ENCODE data around the gene KLF14.
"Not testable (repeated sequence)": the region's sequence is repeated elsewhere in the genome, so short reads cannot be mapped to it uniquely, and the experiment has no call there.

The KLF14 gene

GRCh38 chr7:130700760-130701159 is 33.2 kb downstream of the KLF14 start:
- no peaks in the 10 kb centered on the region for H3K4me1 ChIP-seq (ENCODE audit: insufficient read depth, low read length)
- H3K27me3 ChIP-seq (ENCODE audit: insufficient read depth, low read length) = no peaks in the 10 kb centered on the region
- H3K4me3 ChIP-seq (ENCODE audit: low read length) = no peak overlapping the region
- no peak overlapping the region for H2AFZ ChIP-seq (ENCODE audit: low read depth, low read length)
- H3K9me3 ChIP-seq (ENCODE audit: low read length) = no peaks in the 10 kb centered on the region
- H3K36me3 ChIP-seq (ENCODE audit: insufficient read depth, low read length) = no peaks in the 10 kb centered on the region

GRCh38 chr7:130699686-130700085 is 34.3 kb downstream of the KLF14 start:
- no peaks in the 10 kb centered on the region for H3K4me1 ChIP-seq (ENCODE audit: insufficient read depth, low read length)
- H2AFZ ChIP-seq (ENCODE audit: low read depth, low read length) = no peak overlapping the region
- no peaks in the 10 kb centered on the region for H3K9me3 ChIP-seq (ENCODE audit: low read length)
- no peaks in the 10 kb centered on the region for H3K27me3 ChIP-seq (ENCODE audit: insufficient read depth, low read length)
- no peak overlapping the region for H3K4me3 ChIP-seq (ENCODE audit: low read length)
- H3K36me3 ChIP-seq (ENCODE audit: insufficient read depth, low read length) = no peaks in the 10 kb centered on the region

- Histone ChIP-seq H2AFZ (ENCODE audit: low read depth, low read length) (no peak overlapping the region), H3K4me3 (ENCODE audit: low read length) (no peak overlapping the region), H3K9me3 (ENCODE audit: low read length) (no peaks in the 10 kb centered on the region), H3K36me3 (ENCODE audit: insufficient read depth, low read length) (no peaks in the 10 kb centered on the region), H3K4me1 (ENCODE audit: insufficient read depth, low read length) (no peaks in the 10 kb centered on the region), H3K27me3 (ENCODE audit: insufficient read depth, low read length) (no peaks in the 10 kb centered on the region)
Observed at GRCh38 chr7:130697820-130698219, 36.2 kb downstream of the KLF14 start.

- Histone ChIP-seq H3K4me3 (ENCODE audit: low read length) (no peak overlapping the region), H3K9me3 (ENCODE audit: low read length) (no peaks in the 10 kb centered on the region), H3K36me3 (ENCODE audit: insufficient read depth, low read length) (no peaks in the 10 kb centered on the region), H3K27me3 (ENCODE audit: insufficient read depth, low read length) (no peaks in the 10 kb centered on the region), H3K4me1 (ENCODE audit: insufficient read depth, low read length) (no peaks in the 10 kb centered on the region), H2AFZ (ENCODE audit: low read depth, low read length) (no peak overlapping the region)
Observed at GRCh38 chr7:130695840-130696239, 38.2 kb downstream of the KLF14 start.

GRCh38 chr7:130692396-130692795 is 41.6 kb downstream of the KLF14 start:
- not testable (repeated sequence) for H3K4me3 ChIP-seq (ENCODE audit: low read length); H3K9me3 ChIP-seq (ENCODE audit: low read length); H2AFZ ChIP-seq (ENCODE audit: low read depth, low read length); H3K36me3 ChIP-seq (ENCODE audit: insufficient read depth, low read length); H3K27me3 ChIP-seq (ENCODE audit: insufficient read depth, low read length); H3K4me1 ChIP-seq (ENCODE audit: insufficient read depth, low read length)

GRCh38 chr7:130689683-130690082 is 44.3 kb downstream of the KLF14 start:
- Histone ChIP-seq H3K4me3 (ENCODE audit: low read length) (no peak overlapping the region), H3K4me1 (ENCODE audit: insufficient read depth, low read length) (no peaks in the 10 kb centered on the region), H2AFZ (ENCODE audit: low read depth, low read length) (no peak overlapping the region), H3K36me3 (ENCODE audit: insufficient read depth, low read length) (no peaks in the 10 kb centered on the region), H3K27me3 (ENCODE audit: insufficient read depth, low read length) (no peaks in the 10 kb centered on the region), H3K9me3 (ENCODE audit: low read length) (no peaks in the 10 kb centered on the region)

GRCh38 chr7:130683026-130683425 is 51.0 kb downstream of the KLF14 start:
- Histone ChIP-seq H3K4me1 (ENCODE audit: insufficient read depth, low read length) (no peaks in the 10 kb centered on the region), H3K9me3 (ENCODE audit: low read length) (no peaks in the 10 kb centered on the region), H3K27me3 (ENCODE audit: insufficient read depth, low read length) (no peaks in the 10 kb centered on the region), H3K4me3 (ENCODE audit: low read length) (no peak overlapping the region), H2AFZ (ENCODE audit: low read depth, low read length) (no peak overlapping the region), H3K36me3 (ENCODE audit: insufficient read depth, low read length) (no peaks in the 10 kb centered on the region)
